PC-3 (cell line): ENCODE measurements around the gene MPZ. TPM values are rescaled to one million over a fixed set of nuclear protein-coding genes. Genes with fewer than 3 reads are reported as not detected.

Experiments
- ATAC-seq: fragments of 200-7000 bp; cut with Tn5 transposase; 2 replicates; pipeline ENCODE4 v1.9.1; 2020; ENCODE audit warnings: mild to moderate bottlenecking, moderate library complexity
- BruUV-seq: library from RNA; stranded (reverse); fragments of 400-500 nt; replicated peaks from 2 replicates; lab custom pipeline; 2021; lab: Mats Ljungman, UMichigan
- CTCF ChIA-PET: fragments of 300-600 bp; sonication (Branson Sonifier 250); formaldehyde crosslinking; loops from one replicate; lab custom pipeline; 2022; ENCODE audit warnings: antibody characterized with exemption; lab: Charles Lee
- POLR2A ChIA-PET: fragments of 300-600 bp; sonication (Branson Sonifier 250); formaldehyde crosslinking; loops from one replicate; lab custom pipeline; 2022; ENCODE audit warnings: antibody characterized with exemption; ENCODE audit not compliant: unreplicated experiment; lab: Charles Lee
- DNase-seq: peaks from one replicate; pipeline ENCODE4 v3.0.0-alpha.2; 2015
- H2AFZ ChIP-seq: fragments of 300-600 bp; sonication (generic); 2 replicates; pipeline ENCODE4 v1.6.0; 2016; ENCODE audit warnings: antibody characterized with exemption, low read length
- H3F3A ChIP-seq: fragments of 300-600 bp; sonication (generic); one replicate; pipeline ENCODE4 v1.6.0; 2017; ENCODE audit warnings: antibody characterized with exemption, low read length, control low read depth, mild to moderate bottlenecking; ENCODE audit not compliant: unreplicated experiment
- H3K27ac ChIP-seq: fragments of 300-600 bp; sonication (generic); 2 replicates; pipeline ENCODE4 v1.5.1; 2016; ENCODE audit warnings: mild to moderate bottlenecking, low read length
- H3K27me3 ChIP-seq: fragments of 300-600 bp; sonication (generic); 2 replicates; pipeline ENCODE4 v1.6.1; 2016; ENCODE audit warnings: low read length, mixed read lengths
- H3K36me3 ChIP-seq: fragments of 300-600 bp; sonication (generic); 2 replicates; pipeline ENCODE4 v1.6.1; 2016; ENCODE audit warnings: low read depth, mixed run types, low read length, mixed read lengths
- H3K4me1 ChIP-seq: fragments of 300-600 bp; sonication (generic); 2 replicates; pipeline ENCODE4 v1.5.1; 2016; ENCODE audit warnings: low read length; ENCODE audit not compliant: insufficient read depth
- H3K4me2 ChIP-seq: fragments of 300-600 bp; sonication (generic); 2 replicates; pipeline ENCODE4 v1.6.0; 2016; ENCODE audit warnings: low read length
- H3K4me3 ChIP-seq: fragments of 300-600 bp; sonication (generic); 2 replicates; pipeline ENCODE4 v1.5.1; 2016; ENCODE audit warnings: mild to moderate bottlenecking, low read length, mixed read lengths
- H3K79me2 ChIP-seq: fragments of 300-600 bp; sonication (generic); 2 replicates; pipeline ENCODE4 v1.6.1; 2017; ENCODE audit warnings: low read length, mixed read lengths
- H3K9ac ChIP-seq: fragments of 300-600 bp; sonication (generic); 2 replicates; pipeline ENCODE4 v1.6.0; 2016; ENCODE audit warnings: mild to moderate bottlenecking, low read length
- H3K9me2 ChIP-seq: fragments of 300-600 bp; sonication (generic); replicated peaks from 2 replicates; pipeline ENCODE4 v1.6.1; 2016; ENCODE audit warnings: mixed run types, low read length, mixed read lengths
- H3K9me3 ChIP-seq: fragments of 300-600 bp; sonication (generic); 2 replicates; pipeline ENCODE4 v1.6.1; 2016; ENCODE audit warnings: low read length, mixed read lengths
- H4K20me1 ChIP-seq: fragments of 300-600 bp; sonication (generic); 2 replicates; pipeline ENCODE4 v1.6.1; 2016; ENCODE audit warnings: low read length, mixed read lengths
- EZH2 ChIP-seq: fragments of 300-600 bp; sonication (generic); IDR thresholded peaks from one replicate; pipeline ENCODE4 v1.6.1; 2017; ENCODE audit warnings: antibody characterized with exemption, mild to moderate bottlenecking, low read length; ENCODE audit not compliant: unreplicated experiment
- EZH2phosphoT487 ChIP-seq: fragments of 300-600 bp; sonication (generic); IDR thresholded peaks from 2 replicates; pipeline ENCODE4 v1.6.1; 2018; ENCODE audit warnings: mild to moderate bottlenecking, antibody characterized with exemption, low read length, borderline replicate concordance
- intact Hi-C: fragments of 100-400 bp; cut with micrococcal nuclease; formaldehyde crosslinking; loops from 2 replicates; pipeline ENCODE4 v1.9.0; 2023
- total RNA-seq: library from RNA; depleted of rRNA; stranded (reverse); fragments of >200 nt; gene quantifications from 2 replicates; pipeline ENCODE4 v1.2.3, GENCODE V29; 2014
- TF ChIP-seq, protein P1 (sequence below): fragments of 300-600 bp; sonication (generic); conservative IDR thresholded peaks from 2 replicates; pipeline ENCODE4 v1.5.1; 2017; ENCODE audit warnings: antibody characterized with exemption, low read depth, mild to moderate bottlenecking, low read length

MPZ gene
- total RNA-seq, 1 experiment from 2014 or later, result 0.18 TPM

DNA sequence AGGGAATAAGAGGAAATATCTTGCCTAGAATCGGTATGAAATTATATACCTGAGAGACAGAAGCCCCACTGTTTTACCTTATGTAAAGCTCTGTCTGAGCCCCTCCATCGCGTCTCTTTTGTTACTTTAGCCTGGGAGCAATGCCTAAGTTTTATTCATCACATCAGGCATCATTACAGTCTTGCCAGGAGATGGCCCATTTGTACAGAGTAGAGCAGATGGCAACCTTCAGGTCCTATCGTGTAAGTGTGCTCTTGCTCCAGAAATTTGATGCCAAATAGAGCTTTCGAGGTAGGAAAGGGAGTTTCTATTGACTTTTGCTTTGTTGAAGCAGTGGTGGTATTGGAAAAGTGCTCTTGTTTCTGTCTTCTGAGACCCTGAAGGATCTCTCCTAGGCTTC, 33.1 kb upstream of the MPZ start:
- peaks cover 27% of the 10 kb centered on the region for H3K36me3 ChIP-seq
- ChIA-PET CTCF (no interaction called here), POLR2A (no interaction called here)
- no peaks in the 10 kb centered on the region for H3K79me2 ChIP-seq
- DNase-seq (no peak), ATAC-seq (no peak)
- no peak overlapping the region for H3K27ac ChIP-seq
- no peaks in the 10 kb centered on the region for H3K27me3 ChIP-seq
- no peaks in the 10 kb centered on the region for H3F3A ChIP-seq
- no peak overlapping the region for H3K4me3 ChIP-seq
- H3K9me3 ChIP-seq, result no peaks in the 10 kb centered on the region
- H2AFZ ChIP-seq, result no peak overlapping the region
- no peaks in the 10 kb centered on the region for H3K4me1 ChIP-seq
- no peaks in the 10 kb centered on the region for H4K20me1 ChIP-seq
- no peak overlapping the region for H3K4me2 ChIP-seq
- no TSS peak for BruUV-seq
- TF ChIP-seq, protein P1, sequence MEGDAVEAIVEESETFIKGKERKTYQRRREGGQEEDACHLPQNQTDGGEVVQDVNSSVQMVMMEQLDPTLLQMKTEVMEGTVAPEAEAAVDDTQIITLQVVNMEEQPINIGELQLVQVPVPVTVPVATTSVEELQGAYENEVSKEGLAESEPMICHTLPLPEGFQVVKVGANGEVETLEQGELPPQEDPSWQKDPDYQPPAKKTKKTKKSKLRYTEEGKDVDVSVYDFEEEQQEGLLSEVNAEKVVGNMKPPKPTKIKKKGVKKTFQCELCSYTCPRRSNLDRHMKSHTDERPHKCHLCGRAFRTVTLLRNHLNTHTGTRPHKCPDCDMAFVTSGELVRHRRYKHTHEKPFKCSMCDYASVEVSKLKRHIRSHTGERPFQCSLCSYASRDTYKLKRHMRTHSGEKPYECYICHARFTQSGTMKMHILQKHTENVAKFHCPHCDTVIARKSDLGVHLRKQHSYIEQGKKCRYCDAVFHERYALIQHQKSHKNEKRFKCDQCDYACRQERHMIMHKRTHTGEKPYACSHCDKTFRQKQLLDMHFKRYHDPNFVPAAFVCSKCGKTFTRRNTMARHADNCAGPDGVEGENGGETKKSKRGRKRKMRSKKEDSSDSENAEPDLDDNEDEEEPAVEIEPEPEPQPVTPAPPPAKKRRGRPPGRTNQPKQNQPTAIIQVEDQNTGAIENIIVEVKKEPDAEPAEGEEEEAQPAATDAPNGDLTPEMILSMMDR, result no peak
- TF ChIP-seq EZH2phosphoT487, result no peak
- H3K9ac ChIP-seq, result no peak overlapping the region
- no peaks in the 10 kb centered on the region for H3K9me2 ChIP-seq
- intact Hi-C loops, result no loop called here

DNA sequence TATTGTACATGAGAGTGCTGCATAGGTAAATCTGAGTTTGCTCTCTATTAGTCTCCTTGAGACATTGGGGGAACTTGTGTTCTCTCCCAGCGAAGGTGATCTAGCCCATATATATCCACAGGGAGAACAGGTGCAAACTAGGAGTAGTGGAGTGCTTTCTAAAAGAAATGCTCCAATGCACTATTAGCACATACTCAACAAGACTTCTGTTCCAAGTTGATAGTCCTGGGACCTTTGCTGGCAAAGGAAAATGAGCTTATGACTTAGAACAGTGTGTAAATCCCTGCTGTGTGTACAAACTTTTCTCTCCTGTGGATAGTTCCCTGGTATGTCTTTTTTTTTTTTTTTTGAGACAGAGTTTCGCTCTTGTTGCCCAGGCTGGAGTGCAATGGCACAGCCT, 32.4 kb upstream of the MPZ start:
- CTCF ChIA-PET, result no interaction called here

DNA sequence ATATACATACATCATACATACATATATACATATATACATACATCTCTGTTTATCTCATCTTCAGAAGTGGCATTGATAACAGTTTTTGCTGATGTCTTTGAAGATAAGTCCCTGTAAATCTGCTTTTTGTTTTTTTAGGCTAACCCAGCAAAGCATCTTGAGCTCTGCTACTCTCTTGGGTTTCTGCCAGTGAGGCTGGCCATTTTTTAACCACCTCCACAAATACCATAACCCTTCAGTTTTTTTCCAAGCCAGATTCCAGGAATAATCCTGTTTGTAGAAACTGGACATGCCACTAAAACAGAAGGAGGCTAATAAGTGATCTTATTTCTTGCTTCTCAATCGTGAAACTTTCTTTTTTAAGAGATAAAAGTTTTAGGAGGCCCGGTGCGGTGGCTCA, 26.0 kb upstream of the MPZ start:
- TF ChIP-seq, protein P1, result no peak
- no peak for TF ChIP-seq EZH2
- no peak for TF ChIP-seq EZH2phosphoT487
- Histone ChIP-seq H4K20me1 (no peaks in the 10 kb centered on the region), H3K9me3 (no peaks in the 10 kb centered on the region), H3K4me1 (no peaks in the 10 kb centered on the region), H3K9me2 (no peaks in the 10 kb centered on the region), H3K27me3 (no peaks in the 10 kb centered on the region), H3K9ac (no peak overlapping the region), H3K27ac (no peak overlapping the region), H3K79me2 (no peaks in the 10 kb centered on the region), H3K4me2 (no peak overlapping the region), H3F3A (no peaks in the 10 kb centered on the region), H2AFZ (no peak overlapping the region), H3K36me3 (peaks cover 22% of the 10 kb centered on the region; the same call in 1 of the 2 replicates), H3K4me3 (no peak overlapping the region)
- POLR2A ChIA-PET, result no interaction called here
- ATAC-seq, result no peak
- intact Hi-C loops, result no loop called here
- CTCF ChIA-PET, result no interaction called here
- no peak for DNase-seq
- no TSS peak for BruUV-seq

More for the DNA sequence above, 32.4 kb upstream of the MPZ start:
- no peaks in the 10 kb centered on the region for H3K9me3 ChIP-seq
- no peak overlapping the region for H3K4me3 ChIP-seq
- no peaks in the 10 kb centered on the region for H3K9me2 ChIP-seq
- no peak overlapping the region for H3K9ac ChIP-seq
- H3K4me1 ChIP-seq, result no peaks in the 10 kb centered on the region
- H3K4me2 ChIP-seq, result no peak overlapping the region
- DNase-seq (no peak), ATAC-seq (no peak)
- no peaks in the 10 kb centered on the region for H3K79me2 ChIP-seq
- no peaks in the 10 kb centered on the region for H3K27me3 ChIP-seq
- TF ChIP-seq, protein P1, result no peak
- TF ChIP-seq EZH2phosphoT487 (no peak), EZH2 (no peak)
- no peaks in the 10 kb centered on the region for H4K20me1 ChIP-seq
- POLR2A ChIA-PET, result no interaction called here
- no peak overlapping the region for H2AFZ ChIP-seq
- H3F3A ChIP-seq, result no peaks in the 10 kb centered on the region
- H3K36me3 ChIP-seq, result peaks cover 29% of the 10 kb centered on the region
- intact Hi-C loops, result no loop called here
- TSS peak; percentile 4 for BruUV-seq
- no peak overlapping the region for H3K27ac ChIP-seq
